PFSK-1 (cell line): ENCODE data around the gene FAM9B. TPM values are rescaled to one million over a fixed set of nuclear protein-coding genes. Genes with fewer than 3 reads are reported as not detected.

Experiments
- FOXP2 ChIP-seq: optimal IDR thresholded peaks from 2 replicates; pipeline ENCODE3; 2011; ENCODE audit warnings: borderline replicate concordance, control low read depth, inconsistent platforms; ENCODE audit not compliant: insufficient read depth; ENCODE audit errors: extremely low read length, extremely low read depth
- POLR2AphosphoS5 ChIP-seq: IDR thresholded peaks from 2 replicates; pipeline ENCODE4 v1.6.1; 2012; ENCODE audit warnings: low read depth, mild to moderate bottlenecking, control low read depth, low read length, moderate library complexity
- REST ChIP-seq, 2 experiments: IDR thresholded peaks; 2 replicates each; pipeline versions ENCODE4 v1.6.1 to v1.8.0; 2011 to 2012; ENCODE audit warnings: low read depth in 2 of 2, low read length in 2 of 2, control low read depth in 1 of 2, inconsistent platforms in 1 of 2, mild to moderate bottlenecking in 1 of 2, moderate library complexity in 1 of 2; ENCODE audit not compliant: insufficient read depth in 1 of 2
- SIN3A ChIP-seq: IDR thresholded peaks from 2 replicates; pipeline ENCODE4 v1.6.1; 2012; ENCODE audit warnings: mild to moderate bottlenecking, low read length, moderate library complexity, borderline replicate concordance; ENCODE audit not compliant: insufficient read depth
- TAF1 ChIP-seq: IDR thresholded peaks from 2 replicates; pipeline ENCODE4 v1.6.1; 2012; ENCODE audit warnings: low read length, control low read depth, borderline replicate concordance; ENCODE audit not compliant: insufficient read depth
- polyA plus RNA-seq: library from polyadenylated mRNA; unstranded; fragments of >200 nt; gene quantifications from one replicate; pipeline ENCODE4 v1.2.1, GENCODE V29; 2012; ENCODE audit warnings: low read depth, missing spikeins; ENCODE audit not compliant: insufficient read length

The FAM9B gene
- polyA plus RNA-seq = 0.20 TPM

- no peak for TF ChIP-seq POLR2AphosphoS5
- no peak for TF ChIP-seq FOXP2
- no peak for TF ChIP-seq SIN3A
- TF ChIP-seq TAF1 = no peak
- TF ChIP-seq REST (IDR thresholded peaks at IDR 0.05; ENCODE audit: insufficient read depth in 1 of 2, low read depth in 2 of 2, low read length in 2 of 2) = no peak
These were observed at the start of gene FAM9B for GRCh38 chrX:9033989-9034388. TSS of gene FAM9B (minus strand) at chrX:9034127. CDS start at chrX:9032986, 1,141 bp downstream.

- TF ChIP-seq FOXP2 (no peak), SIN3A (no peak), POLR2AphosphoS5 (no peak)
These were observed 47.3 kb upstream of the FAM9B start for GRCh38 chrX:9081271-9081670.

GRCh38 chrX:9074326-9074725 lies 40.4 kb upstream of the FAM9B start:
- TF ChIP-seq TAF1 (no peak), POLR2AphosphoS5 (no peak), SIN3A (no peak), FOXP2 (no peak), REST (IDR thresholded peaks at IDR 0.05; ENCODE audit: insufficient read depth in 1 of 2, low read depth in 2 of 2, low read length in 2 of 2) (no peak)

- TF ChIP-seq POLR2AphosphoS5 (no peak), FOXP2 (no peak), TAF1 (no peak), SIN3A (no peak), REST (IDR thresholded peaks at IDR 0.05; ENCODE audit: insufficient read depth in 1 of 2, low read depth in 2 of 2, low read length in 2 of 2) (no peak)
These were observed 38.4 kb upstream of the FAM9B start for GRCh38 chrX:9072281-9072680.

GRCh38 chrX:9071031-9071650 lies 37.2 kb upstream of the FAM9B start:
- TF ChIP-seq FOXP2 (no peak), REST (IDR thresholded peaks at IDR 0.05; ENCODE audit: insufficient read depth in 1 of 2, low read depth in 2 of 2, low read length in 2 of 2) (no peak), POLR2AphosphoS5 (no peak), TAF1 (no peak), SIN3A (no peak)
